Esophagus (tissue), 2 donors: ENCODE measurements around the gene IFI30. TPM values are rescaled to one million over a fixed set of nuclear protein-coding genes. Genes with fewer than 3 reads are reported as not detected.

Source experiments
- H3K27ac ChIP-seq, 2 donors: one replicate each; pipeline ENCODE4 v1.5.1; 2013; ENCODE audit warnings: low read depth in 2 of 2, mild to moderate bottlenecking in 2 of 2, inconsistent platforms in 1 of 2, low read length in 1 of 2, moderate library complexity in 1 of 2
- H3K27me3 ChIP-seq, 2 donors: one replicate each; pipeline ENCODE4 v1.6.1; 2013; ENCODE audit warnings: low read length in 2 of 2, control low read depth in 1 of 2, mild to moderate bottlenecking in 1 of 2; ENCODE audit not compliant: insufficient read depth in 2 of 2, control insufficient read depth in 1 of 2
- H3K36me3 ChIP-seq, 2 donors: one replicate each; pipeline ENCODE4 v1.6.1; 2013; ENCODE audit warnings: low read length in 1 of 2; ENCODE audit not compliant: control insufficient read depth in 2 of 2, insufficient read depth in 2 of 2
- H3K4me1 ChIP-seq, 2 donors: one replicate each; pipeline ENCODE4 v1.6.1; 2013; ENCODE audit warnings: low read length in 1 of 2; ENCODE audit not compliant: control insufficient read depth in 2 of 2, insufficient read depth in 2 of 2
- H3K4me3 ChIP-seq, 2 donors: one replicate each; pipeline ENCODE4 v1.5.1; 2013; ENCODE audit warnings: low read length in 2 of 2, mild to moderate bottlenecking in 2 of 2, low read depth in 1 of 2, moderate library complexity in 1 of 2
- H3K9me3 ChIP-seq, 2 donors: one replicate each; pipeline ENCODE4 v1.6.1; 2013; ENCODE audit warnings: mild to moderate bottlenecking in 2 of 2, low read depth in 1 of 2, low read length in 1 of 2, moderate library complexity in 1 of 2; ENCODE audit not compliant: control insufficient read depth in 2 of 2, insufficient read depth in 1 of 2
- WGBS, 2 donors: extraction: QIAGEN DNeasy Blood & Tissue Kit; methylation state at CpG; one replicate each; pipeline ENCODE4 v1.1.7; 2013; 5-methylcytosine and 5-hydroxymethylcytosine counted together
- polyA plus RNA-seq, 2 donors: library from polyadenylated mRNA; stranded (reverse); fragments of 200-250 nt; gene quantifications; one replicate each; pipeline ENCODE4 v1.2.3, GENCODE V29; 2013
- donor health status: healthy with polysubstance abuse.
- donor health status: Bipolar disorder and iron deficiency.

IFI30 gene
- polyA plus RNA-seq, 2 donors: 9.9 to 29.3 TPM

DNA sequence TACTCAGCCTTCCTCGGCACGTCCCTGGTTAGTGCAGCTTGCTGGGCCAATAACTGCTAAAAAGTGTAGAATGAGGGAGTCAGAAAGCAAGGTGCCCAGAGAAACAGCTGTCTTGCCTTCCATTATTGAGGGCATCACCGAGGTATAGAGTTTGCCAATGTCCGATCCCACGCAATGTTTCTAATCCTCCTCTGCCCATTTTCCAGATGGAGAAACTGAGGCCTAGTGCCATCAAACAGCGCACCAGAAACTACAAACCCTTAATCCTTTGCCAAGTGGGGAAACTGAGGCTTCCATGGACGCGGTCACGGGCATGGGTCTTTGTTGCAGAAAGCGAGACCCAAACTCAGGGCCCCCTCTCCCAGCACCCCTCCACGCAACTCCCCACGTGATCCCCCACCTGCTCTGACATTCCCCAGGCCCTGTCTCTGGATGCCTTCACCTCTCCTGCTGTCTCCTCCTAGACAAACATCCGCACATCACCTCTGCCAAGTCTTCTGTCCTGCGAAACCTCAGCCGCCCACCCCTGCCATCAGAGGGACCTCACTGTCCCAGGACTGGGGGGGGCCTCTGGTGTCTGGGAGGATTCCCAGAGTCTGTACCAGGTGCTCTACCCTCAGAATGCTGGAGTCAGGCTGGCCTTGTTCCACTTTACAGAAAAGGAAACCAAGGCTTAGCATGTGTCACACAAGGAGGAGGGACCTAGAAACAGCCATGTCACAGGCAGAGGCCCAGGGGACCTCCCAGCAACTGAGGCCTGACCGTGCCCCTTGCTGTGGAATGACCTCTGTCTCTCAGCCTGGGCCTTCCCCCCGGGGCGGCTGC, 53.6 kb downstream of the IFI30 start:
- peaks cover 5 to 11% of the 10 kb centered on the region in 2 donors for H3K4me1 ChIP-seq
- H3K27me3 ChIP-seq: peaks cover 0 to 15% of the 10 kb centered on the region in 2 donors
- no peak overlapping the region for H3K27ac ChIP-seq
- no peaks in the 10 kb centered on the region for H3K9me3 ChIP-seq
- no peaks in the 10 kb centered on the region for H3K36me3 ChIP-seq
- no peak overlapping the region for H3K4me3 ChIP-seq
- 80 to 85% methylated on average over 18 of the region's 18 CpGs for WGBS, 2 donors

Other genes with a start within 250 kb of the IFI30 start
- gene CCDC124, start 240.8 kb upstream of the IFI30 start, polyA plus RNA-seq: 100 to 1,000 TPM; 101 to 111 TPM
- under 1 TPM; 0.02 TPM for gene KCNN1, start 206.7 kb upstream of the IFI30 start, polyA plus RNA-seq
- 10 to 100 TPM; 10.9 to 24.0 TPM for gene ARRDC2, start 165.6 kb upstream of the IFI30 start, polyA plus RNA-seq
- under 1 TPM; 0.40 to 0.51 TPM for gene IL12RB1, start 86.9 kb upstream of the IFI30 start, polyA plus RNA-seq
- gene MAST3, start 76.0 kb upstream of the IFI30 start, polyA plus RNA-seq: 1 to 10 TPM; 1.5 to 2.5 TPM
- 10 to 100 TPM in 1 of 2 donors, 1 to 10 TPM in 1; 8.1 to 10.6 TPM for gene PIK3R2, start 20.6 kb upstream of the IFI30 start, polyA plus RNA-seq
- gene MPV17L2, start 19.4 kb downstream of the IFI30 start, polyA plus RNA-seq: 10 to 100 TPM in 1 of 2 donors, 1 to 10 TPM in 1; 7.4 to 12.0 TPM
- 1 to 10 TPM in 1 of 2 donors, under 1 TPM in 1; 0.81 to 1.1 TPM for gene RAB3A, start 30.2 kb downstream of the IFI30 start, polyA plus RNA-seq
- gene PDE4C, start 52.6 kb downstream of the IFI30 start, polyA plus RNA-seq: under 1 TPM; 0.07 to 0.39 TPM
- gene IQCN, start 100.6 kb downstream of the IFI30 start, polyA plus RNA-seq: 10 to 100 TPM in 1 of 2 donors, under 1 TPM in 1; 0.88 to 12.2 TPM
- 10 to 100 TPM; 57.9 to 84.5 TPM for gene JUND, start 107.8 kb downstream of the IFI30 start, polyA plus RNA-seq
- 100 to 1,000 TPM in 1 of 2 donors, 10 to 100 TPM in 1; 96.9 to 113 TPM for gene LSM4, start 149.3 kb downstream of the IFI30 start, polyA plus RNA-seq
- 1 to 10 TPM; 1.8 to 1.9 TPM for gene PGPEP1, start 166.8 kb downstream of the IFI30 start, polyA plus RNA-seq
- 1 to 10 TPM in 1 of 2 donors, under 1 TPM in 1; 0.24 to 2.8 TPM for gene GDF15, start 212.3 kb downstream of the IFI30 start, polyA plus RNA-seq
- gene LRRC25, start 223.8 kb downstream of the IFI30 start, polyA plus RNA-seq: under 1 TPM; 0.55 to 0.66 TPM
- gene SSBP4, start 245.6 kb downstream of the IFI30 start, polyA plus RNA-seq: 10 to 100 TPM; 25.4 to 25.9 TPM